ENCODE measurements around the gene AICDA. TPM values are rescaled to one million over a fixed set of nuclear protein-coding genes. Genes with fewer than 3 reads are reported as not detected.
"Not testable (repeated sequence)": the region's sequence is repeated elsewhere in the genome, so short reads cannot be mapped to it uniquely, and the experiment has no call there.

Gene AICDA
- total RNA-seq, 4 donors from 2014 or later: not detected

- WGBS: 77% methylated on average over 2 of the region's 2 CpGs
- Histone ChIP-seq H3K9me3 (no peaks in the 10 kb centered on the region), H3K27ac (replicated peaks in 1 of 4) (no peak overlapping the region), H3K4me3 (no peak overlapping the region), H3K27me3 (no peaks in the 10 kb centered on the region), H3K4me1 (no peaks in the 10 kb centered on the region), H3K36me3 (no peaks in the 10 kb centered on the region)
- intact Hi-C loops (cut with DNase I): no loop called here
- no peak for DNase-seq (ENCODE audit: extremely low spot score)
- TF ChIP-seq EP300 (IDR thresholded peaks at IDR 0.05) (no peak), POLR2A (IDR thresholded peaks at IDR 0.05; ENCODE audit: low read depth) (no peak), CTCF (IDR thresholded peaks at IDR 0.05) (no peak), POLR2AphosphoS5 (IDR thresholded peaks at IDR 0.05) (no peak)
Measured at GRCh38 chr12:8639936-8640335, 27.3 kb upstream of the AICDA start.

- no peaks in the 10 kb centered on the region for H3K4me1 ChIP-seq
- no peak overlapping the region for H3K4me3 ChIP-seq
- 90% methylated on average over 4 of the region's 4 CpGs for WGBS
Measured at GRCh38 chr12:8638951-8639350, 26.3 kb upstream of the AICDA start.

GRCh38 chr12:8637666-8638065 lies 25.0 kb upstream of the AICDA start:
- TF ChIP-seq CTCF (IDR thresholded peaks at IDR 0.05) (no peak), POLR2AphosphoS5 (IDR thresholded peaks at IDR 0.05) (no peak), EP300 (IDR thresholded peaks at IDR 0.05) (no peak), POLR2A (IDR thresholded peaks at IDR 0.05; ENCODE audit: low read depth) (no peak)
- intact Hi-C loops (cut with DNase I): no loop called here
- Histone ChIP-seq H3K27me3 (no peaks in the 10 kb centered on the region), H3K9me3 (no peaks in the 10 kb centered on the region), H3K27ac (replicated peaks in 1 of 4) (no peak overlapping the region), H3K4me3 (no peak overlapping the region), H3K36me3 (no peaks in the 10 kb centered on the region), H3K4me1 (no peaks in the 10 kb centered on the region)
- 83% methylated on average over 4 of the region's 4 CpGs for WGBS
- no peak for DNase-seq (ENCODE audit: extremely low spot score)

More at GRCh38 chr12:8638951-8639350, 26.3 kb upstream of the AICDA start:
- no peak for DNase-seq (ENCODE audit: extremely low spot score)
- Histone ChIP-seq H3K27ac (replicated peaks in 1 of 4) (no peak overlapping the region), H3K9me3 (no peaks in the 10 kb centered on the region), H3K36me3 (no peaks in the 10 kb centered on the region), H3K27me3 (no peaks in the 10 kb centered on the region)
- TF ChIP-seq POLR2AphosphoS5 (IDR thresholded peaks at IDR 0.05) (no peak), POLR2A (IDR thresholded peaks at IDR 0.05; ENCODE audit: low read depth) (no peak), CTCF (IDR thresholded peaks at IDR 0.05) (no peak), EP300 (IDR thresholded peaks at IDR 0.05) (no peak)
- intact Hi-C loops (cut with DNase I): no loop called here

- 92% methylated on average over 7 of the region's 7 CpGs for WGBS
- DNase-seq (ENCODE audit: extremely low spot score): no peak
- intact Hi-C loops (cut with DNase I): no loop called here
- Histone ChIP-seq H3K9me3 (no peaks in the 10 kb centered on the region), H3K27me3 (no peaks in the 10 kb centered on the region), H3K4me1 (no peaks in the 10 kb centered on the region), H3K4me3 (no peak overlapping the region), H3K36me3 (no peaks in the 10 kb centered on the region), H3K27ac (replicated peaks in 1 of 4) (no peak overlapping the region)
- TF ChIP-seq CTCF (IDR thresholded peaks at IDR 0.05): no peak
- no peak for TF ChIP-seq EP300 (IDR thresholded peaks at IDR 0.05)
- TF ChIP-seq POLR2A (IDR thresholded peaks at IDR 0.05; ENCODE audit: low read depth): no peak
- no peak for TF ChIP-seq POLR2AphosphoS5 (IDR thresholded peaks at IDR 0.05)
Measured at GRCh38 chr12:8637244-8637643, 24.6 kb upstream of the AICDA start.

GRCh38 chr12:8636581-8636980 lies 23.9 kb upstream of the AICDA start:
- no peaks in the 10 kb centered on the region for H3K9me3 ChIP-seq
- no peak for TF ChIP-seq EP300 (IDR thresholded peaks at IDR 0.05)
- no peak for TF ChIP-seq CTCF (IDR thresholded peaks at IDR 0.05)
- no peak for TF ChIP-seq POLR2AphosphoS5 (IDR thresholded peaks at IDR 0.05)
- no peak for TF ChIP-seq POLR2A (IDR thresholded peaks at IDR 0.05; ENCODE audit: low read depth)
- H3K4me1 ChIP-seq: no peaks in the 10 kb centered on the region
- H3K27ac ChIP-seq (replicated peaks in 1 of 4): no peak overlapping the region
- WGBS: 54% methylated on average over 5 of the region's 5 CpGs
- H3K4me3 ChIP-seq: no peak overlapping the region
- H3K36me3 ChIP-seq: no peaks in the 10 kb centered on the region
- DNase-seq (ENCODE audit: extremely low spot score): no peak
- intact Hi-C loops (cut with DNase I): no loop called here
- H3K27me3 ChIP-seq: no peaks in the 10 kb centered on the region

- H3K36me3 ChIP-seq; H3K27ac ChIP-seq (replicated peaks in 1 of 4); H3K9me3 ChIP-seq; H3K4me3 ChIP-seq; DNase-seq (ENCODE audit: extremely low spot score); H3K27me3 ChIP-seq; H3K4me1 ChIP-seq; intact Hi-C loops (cut with DNase I): not testable (repeated sequence)
- 42% methylated on average over 8 of the region's 8 CpGs for WGBS
Measured at GRCh38 chr12:8636007-8636346, 23.3 kb upstream of the AICDA start.

GRCh38 chr12:8635342-8636006 lies 22.8 kb upstream of the AICDA start:
- H3K27ac ChIP-seq (replicated peaks in 1 of 4); intact Hi-C loops (cut with DNase I); H3K4me1 ChIP-seq; H3K9me3 ChIP-seq; DNase-seq (ENCODE audit: extremely low spot score); H3K4me3 ChIP-seq; H3K36me3 ChIP-seq; H3K27me3 ChIP-seq: not testable (repeated sequence)
- WGBS: 74% methylated on average over 9 of the region's 9 CpGs

Measured in esophagus muscularis mucosa (tissue), 4 donors.